Gastrocnemius medialis (tissue), 4 donors: Measurements from ENCODE around the gene SORCS1.

Experiments used
- POLR2A ChIP-seq, 2 donors: fragments of 450-650 bp; IDR thresholded peaks; one replicate each; pipeline ENCODE4 v1.6.1; 2017; ENCODE audit warnings: antibody characterized with exemption in 2 of 2, mild to moderate bottlenecking in 2 of 2, moderate library complexity in 2 of 2
- TF ChIP-seq, protein P1 (sequence below), 5 experiments: fragments of 450-650 bp in 3 of 5; fragments of 200-600 bp in 2 of 5; sonication (generic) in 2 of 5; IDR thresholded peaks in 4 of 5; conservative IDR thresholded peaks in 1 of 5; 1 replicate in 4 of 5; 2 replicates in 1 of 5; pipeline ENCODE4 v1.5.1; 2016 to 2019; ENCODE audit warnings: antibody characterized with exemption in 5 of 5, mild to moderate bottlenecking in 3 of 5, moderate library complexity in 3 of 5

DNA sequence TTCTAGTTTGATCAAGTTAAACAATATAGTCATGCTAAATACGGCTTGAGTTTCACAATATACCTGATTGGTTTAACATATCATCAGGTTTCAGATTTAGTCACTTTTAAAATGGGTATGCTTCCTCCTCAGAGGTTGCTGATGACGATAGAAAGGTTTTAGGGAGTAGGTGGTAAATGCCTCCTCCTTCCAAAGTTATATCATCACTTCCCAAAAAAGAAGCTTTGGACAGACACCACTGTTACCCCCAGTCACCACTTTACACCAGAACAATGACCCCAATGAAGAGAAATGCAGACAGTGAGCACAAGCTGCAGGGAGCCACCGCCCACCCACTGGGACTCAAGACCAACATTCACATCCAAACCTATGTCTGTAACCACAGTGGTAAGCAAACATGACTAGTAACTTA, 244.6 kb downstream of the SORCS1 start:
- TF ChIP-seq, protein P1, sequence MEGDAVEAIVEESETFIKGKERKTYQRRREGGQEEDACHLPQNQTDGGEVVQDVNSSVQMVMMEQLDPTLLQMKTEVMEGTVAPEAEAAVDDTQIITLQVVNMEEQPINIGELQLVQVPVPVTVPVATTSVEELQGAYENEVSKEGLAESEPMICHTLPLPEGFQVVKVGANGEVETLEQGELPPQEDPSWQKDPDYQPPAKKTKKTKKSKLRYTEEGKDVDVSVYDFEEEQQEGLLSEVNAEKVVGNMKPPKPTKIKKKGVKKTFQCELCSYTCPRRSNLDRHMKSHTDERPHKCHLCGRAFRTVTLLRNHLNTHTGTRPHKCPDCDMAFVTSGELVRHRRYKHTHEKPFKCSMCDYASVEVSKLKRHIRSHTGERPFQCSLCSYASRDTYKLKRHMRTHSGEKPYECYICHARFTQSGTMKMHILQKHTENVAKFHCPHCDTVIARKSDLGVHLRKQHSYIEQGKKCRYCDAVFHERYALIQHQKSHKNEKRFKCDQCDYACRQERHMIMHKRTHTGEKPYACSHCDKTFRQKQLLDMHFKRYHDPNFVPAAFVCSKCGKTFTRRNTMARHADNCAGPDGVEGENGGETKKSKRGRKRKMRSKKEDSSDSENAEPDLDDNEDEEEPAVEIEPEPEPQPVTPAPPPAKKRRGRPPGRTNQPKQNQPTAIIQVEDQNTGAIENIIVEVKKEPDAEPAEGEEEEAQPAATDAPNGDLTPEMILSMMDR (IDR thresholded peaks at IDR 0.05 in 4 of 5, conservative IDR thresholded peaks at IDR 0.05 in 1 of 5): no peak
- TF ChIP-seq POLR2A (IDR thresholded peaks at IDR 0.05): no peak
